HEK293 (cell line): ENCODE data around the gene NCMAP.

Source experiments
- CTCF ChIP-seq: fragments of 450-650 bp; formaldehyde crosslinking; IDR thresholded peaks from 2 replicates; pipeline ENCODE4 v1.5.1; 2016; ENCODE audit warnings: missing biosample characterization, missing genetic modification characterization
- REST ChIP-seq: fragments of 450-650 bp; formaldehyde crosslinking; IDR thresholded peaks from 2 replicates; pipeline ENCODE4 v1.5.1; 2016; ENCODE audit warnings: missing biosample characterization, missing genetic modification characterization
- SALL2 ChIP-seq: fragments of 450-650 bp; formaldehyde crosslinking; IDR thresholded peaks from 2 replicates; pipeline ENCODE4 v1.5.0; 2017; ENCODE audit warnings: missing biosample characterization, mild to moderate bottlenecking, missing genetic modification characterization, borderline replicate concordance
- SP2 ChIP-seq: fragments of 450-650 bp; formaldehyde crosslinking; IDR thresholded peaks from 2 replicates; pipeline ENCODE4 v1.5.1; 2016; ENCODE audit warnings: missing biosample characterization, missing genetic modification characterization
- TCF7L2 ChIP-seq: IDR thresholded peaks from 2 replicates; pipeline ENCODE4 v1.6.1; 2011; ENCODE audit warnings: low read depth, mild to moderate bottlenecking, inconsistent platforms, low read length, moderate library complexity, borderline replicate concordance
- ZBTB17 ChIP-seq: fragments of 450-650 bp; formaldehyde crosslinking; IDR thresholded peaks from 2 replicates; pipeline ENCODE4 v1.5.1; 2016; ENCODE audit warnings: missing biosample characterization, missing genetic modification characterization
- ZNF280D ChIP-seq: fragments of 450-650 bp; formaldehyde crosslinking; IDR thresholded peaks from 2 replicates; pipeline ENCODE4 v1.5.1; 2016; ENCODE audit warnings: missing biosample characterization, missing genetic modification characterization
- ZNF664 ChIP-seq: fragments of 450-650 bp; formaldehyde crosslinking; IDR thresholded peaks from 2 replicates; pipeline ENCODE4 v1.5.1; 2016; ENCODE audit warnings: missing biosample characterization, missing genetic modification characterization
- ZNF776 ChIP-seq: fragments of 450-650 bp; formaldehyde crosslinking; IDR thresholded peaks from 2 replicates; pipeline ENCODE4 v1.5.0; 2017; ENCODE audit warnings: missing biosample characterization, missing genetic modification characterization, borderline replicate concordance
- ZSCAN30 ChIP-seq: fragments of 450-650 bp; IDR thresholded peaks from 2 replicates; pipeline ENCODE4 v1.5.1; 2018; ENCODE audit warnings: missing biosample characterization, mild to moderate bottlenecking, missing genetic modification characterization, moderate library complexity

GRCh38 chr1:24600551-24600950, 44.7 kb downstream of the NCMAP start:
- TF ChIP-seq ZNF664 (no peak), ZNF280D (no peak), CTCF (tag by site-specific recombination) (no peak), SALL2 (tag by site-specific recombination) (no peak), SP2 (no peak), ZSCAN30 (tag by site-specific recombination) (no peak), ZBTB17 (tag by site-specific recombination) (no peak), REST (no peak), ZNF776 (tag by site-specific recombination) (no peak), TCF7L2 (no peak)
